Nephron progenitor cell (in vitro differentiated cells): ENCODE results near the gene CCDC92.

Experiments used
- DNase-seq: peaks from one replicate; pipeline ENCODE4 v3.0.0; 2021
- H3K27ac Mint-ChIP-seq: 2 replicates; pipeline ENCODE4 v1.8.0; 2021; ENCODE audit warnings: mild to moderate bottlenecking, moderate library complexity, mixed read lengths
- H3K27me3 Mint-ChIP-seq: 2 replicates; pipeline ENCODE4 v1.8.0; 2021; ENCODE audit warnings: mild to moderate bottlenecking, low read depth, mixed read lengths; ENCODE audit not compliant: poor library complexity
- H3K36me3 Mint-ChIP-seq: 2 replicates; pipeline ENCODE4 v1.8.0; 2021; ENCODE audit warnings: low read depth, mixed read lengths
- H3K4me1 Mint-ChIP-seq: 2 replicates; pipeline ENCODE4 v1.8.0; 2021; ENCODE audit warnings: mixed read lengths
- H3K4me3 Mint-ChIP-seq: 2 replicates; pipeline ENCODE4 v1.8.0; 2021; ENCODE audit warnings: mild to moderate bottlenecking, moderate library complexity, mixed read lengths
- H3K9me3 Mint-ChIP-seq: 2 replicates; pipeline ENCODE4 v1.8.0; 2021; ENCODE audit warnings: mild to moderate bottlenecking, moderate library complexity, mixed read lengths
- TF ChIP-seq, protein P1 (sequence below): fragments of 200-600 bp; sonication (generic); IDR thresholded peaks from 2 replicates; pipeline ENCODE4 v1.5.0; 2021; ENCODE audit warnings: antibody characterized with exemption

CCDC92 gene

DNA sequence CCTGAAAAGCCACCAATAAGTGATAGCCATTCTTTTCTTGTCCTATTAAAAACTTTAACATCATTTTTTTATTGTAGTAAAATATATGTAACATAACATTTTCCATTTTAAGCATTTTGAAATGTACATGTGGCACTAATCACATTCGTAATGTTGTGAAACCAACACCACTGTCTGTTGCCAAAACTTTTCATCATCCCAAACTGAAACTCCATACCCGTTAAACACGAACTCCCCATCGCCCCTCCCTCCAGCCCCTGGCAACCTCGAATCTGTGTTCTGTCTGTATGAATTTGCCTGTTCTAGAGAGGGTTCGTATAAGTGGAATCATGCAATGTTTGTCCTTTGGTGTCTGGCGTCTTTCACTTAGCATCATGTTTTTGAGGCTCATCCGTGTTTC is 75.9 kb downstream of the CCDC92 start:
- Mint-ChIP-seq H3K27ac (no peak overlapping the region), H3K27me3 (peaks cover 11% of the 10 kb centered on the region), H3K9me3 (peaks cover 14% of the 10 kb centered on the region), H3K4me3 (no peak overlapping the region), H3K4me1 (peaks cover 17% of the 10 kb centered on the region), H3K36me3 (no peaks in the 10 kb centered on the region)
- TF ChIP-seq, protein P1, sequence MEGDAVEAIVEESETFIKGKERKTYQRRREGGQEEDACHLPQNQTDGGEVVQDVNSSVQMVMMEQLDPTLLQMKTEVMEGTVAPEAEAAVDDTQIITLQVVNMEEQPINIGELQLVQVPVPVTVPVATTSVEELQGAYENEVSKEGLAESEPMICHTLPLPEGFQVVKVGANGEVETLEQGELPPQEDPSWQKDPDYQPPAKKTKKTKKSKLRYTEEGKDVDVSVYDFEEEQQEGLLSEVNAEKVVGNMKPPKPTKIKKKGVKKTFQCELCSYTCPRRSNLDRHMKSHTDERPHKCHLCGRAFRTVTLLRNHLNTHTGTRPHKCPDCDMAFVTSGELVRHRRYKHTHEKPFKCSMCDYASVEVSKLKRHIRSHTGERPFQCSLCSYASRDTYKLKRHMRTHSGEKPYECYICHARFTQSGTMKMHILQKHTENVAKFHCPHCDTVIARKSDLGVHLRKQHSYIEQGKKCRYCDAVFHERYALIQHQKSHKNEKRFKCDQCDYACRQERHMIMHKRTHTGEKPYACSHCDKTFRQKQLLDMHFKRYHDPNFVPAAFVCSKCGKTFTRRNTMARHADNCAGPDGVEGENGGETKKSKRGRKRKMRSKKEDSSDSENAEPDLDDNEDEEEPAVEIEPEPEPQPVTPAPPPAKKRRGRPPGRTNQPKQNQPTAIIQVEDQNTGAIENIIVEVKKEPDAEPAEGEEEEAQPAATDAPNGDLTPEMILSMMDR, result no peak
- no peak for DNase-seq

GRCh38 chr12:123895451-123895850 is 77.2 kb downstream of the CCDC92 start:
- no peak for DNase-seq
- peaks cover 9% of the 10 kb centered on the region for H3K9me3 Mint-ChIP-seq

GRCh38 chr12:123894823-123895345 is 77.7 kb downstream of the CCDC92 start:
- peaks cover 5% of the 10 kb centered on the region for H3K9me3 Mint-ChIP-seq
- peaks cover 20% of the 10 kb centered on the region for H3K27me3 Mint-ChIP-seq
- H3K4me1 Mint-ChIP-seq, result peaks cover 14% of the 10 kb centered on the region
- no peak overlapping the region for H3K4me3 Mint-ChIP-seq
- TF ChIP-seq, protein P1, result no peak
- no peak overlapping the region for H3K27ac Mint-ChIP-seq
- DNase-seq, result no peak
- no peaks in the 10 kb centered on the region for H3K36me3 Mint-ChIP-seq

More at GRCh38 chr12:123895451-123895850, 77.2 kb downstream of the CCDC92 start:
- H3K27me3 Mint-ChIP-seq, result peaks cover 18% of the 10 kb centered on the region
- no peak overlapping the region for H3K27ac Mint-ChIP-seq
- H3K36me3 Mint-ChIP-seq, result no peaks in the 10 kb centered on the region
- H3K4me3 Mint-ChIP-seq, result no peak overlapping the region
- H3K4me1 Mint-ChIP-seq, result peaks cover 13% of the 10 kb centered on the region
- TF ChIP-seq, protein P1, result no peak

- Mint-ChIP-seq H3K4me3 (no peak overlapping the region), H3K27me3 (peaks cover 27% of the 10 kb centered on the region), H3K9me3 (peaks cover 9% of the 10 kb centered on the region), H3K27ac (no peak overlapping the region), H3K4me1 (peaks cover 27% of the 10 kb centered on the region), H3K36me3 (no peaks in the 10 kb centered on the region)
- no peak for DNase-seq
- TF ChIP-seq, protein P1, result no peak
These were observed 79.4 kb downstream of the CCDC92 start for GRCh38 chr12:123893276-123893675.

GRCh38 chr12:123892853-123893252 is 79.8 kb downstream of the CCDC92 start:
- H3K9me3 Mint-ChIP-seq, result peaks cover 9% of the 10 kb centered on the region
- no peak overlapping the region for H3K27ac Mint-ChIP-seq
- H3K27me3 Mint-ChIP-seq, result peaks cover 29% of the 10 kb centered on the region
- H3K36me3 Mint-ChIP-seq, result no peaks in the 10 kb centered on the region
- H3K4me3 Mint-ChIP-seq, result no peak overlapping the region
- peaks cover 28% of the 10 kb centered on the region for H3K4me1 Mint-ChIP-seq
- TF ChIP-seq, protein P1, result no peak
- DNase-seq, result no peak

- DNase-seq, result no peak
- Mint-ChIP-seq H3K27me3 (peaks cover 29% of the 10 kb centered on the region), H3K36me3 (no peaks in the 10 kb centered on the region), H3K9me3 (peaks cover 9% of the 10 kb centered on the region), H3K27ac (no peak overlapping the region), H3K4me3 (no peak overlapping the region), H3K4me1 (peaks cover 28% of the 10 kb centered on the region)
- TF ChIP-seq, protein P1, result no peak
These were observed 80.5 kb downstream of the CCDC92 start for GRCh38 chr12:123892180-123892559.
